Endothelial cell of hepatic sinusoid (primary cell): ENCODE data around the gene COL4A1.

Source experiments
- in situ Hi-C: cut with HindIII; loops from 2 replicates; pipeline ENCODE4 v1.10.0; 2017; ENCODE audit warnings: low sequenced_read_pairs

The COL4A1 gene

GRCh38 chr13:110177790-110178189 is 129.2 kb downstream of the COL4A1 start:
- in situ Hi-C loops: no loop called here

- in situ Hi-C loops: no loop called here
These were observed 130.5 kb downstream of the COL4A1 start for GRCh38 chr13:110176431-110176830.

GRCh38 chr13:110173247-110173818 is 133.6 kb downstream of the COL4A1 start:
- in situ Hi-C loops: no loop called here

GRCh38 chr13:110170882-110171281 is 136.1 kb downstream of the COL4A1 start:
- in situ Hi-C loops: no loop called here

GRCh38 chr13:110170020-110170790 is 136.8 kb downstream of the COL4A1 start:
- in situ Hi-C loops: no loop called here

GRCh38 chr13:110168999-110169933 is 137.7 kb downstream of the COL4A1 start:
- in situ Hi-C loops: loop anchor here (5.0 kb wide), 1 partner anchor 38 kb away; no protein-coding TSS in a partner anchor

GRCh38 chr13:110166598-110166997 is 140.4 kb downstream of the COL4A1 start:
- in situ Hi-C loops: loop anchor here (5.0 kb wide), 1 partner anchor 41 kb away; no protein-coding TSS in a partner anchor

GRCh38 chr13:110164706-110165105 is 142.3 kb downstream of the COL4A1 start:
- in situ Hi-C loops: loop anchor here (5.0 kb wide), 1 partner anchor 43 kb away; no protein-coding TSS in a partner anchor

GRCh38 chr13:110162866-110163658 is 143.9 kb downstream of the COL4A1 start:
- in situ Hi-C loops: no loop called here

- in situ Hi-C loops: no loop called here
These were observed 144.9 kb downstream of the COL4A1 start for GRCh38 chr13:110162053-110162452.

- in situ Hi-C loops: no loop called here
These were observed 145.7 kb downstream of the COL4A1 start for GRCh38 chr13:110161112-110161882.

GRCh38 chr13:110158226-110158625 is 148.7 kb downstream of the COL4A1 start:
- in situ Hi-C loops: loop anchor here (10.0 kb wide), 1 partner anchor 387 kb away; no protein-coding TSS in a partner anchor

GRCh38 chr13:110157718-110158117 is 149.2 kb downstream of the COL4A1 start:
- in situ Hi-C loops: loop anchor here (10.0 kb wide), 1 partner anchor 387 kb away; no protein-coding TSS in a partner anchor

- in situ Hi-C loops: loop anchor here (10.0 kb wide), 1 partner anchor 388 kb away; no protein-coding TSS in a partner anchor
These were observed 150.5 kb downstream of the COL4A1 start for GRCh38 chr13:110156301-110157049.

- in situ Hi-C loops: loop anchor here (10.0 kb wide), 1 partner anchor 390 kb away; no protein-coding TSS in a partner anchor
These were observed 151.9 kb downstream of the COL4A1 start for GRCh38 chr13:110155072-110155471.

- in situ Hi-C loops: loop anchor here (10.0 kb wide), 1 partner anchor 390 kb away; no protein-coding TSS in a partner anchor
These were observed 152.5 kb downstream of the COL4A1 start for GRCh38 chr13:110154410-110154933.

- in situ Hi-C loops: loop anchor here (10.0 kb wide), 1 partner anchor 392 kb away; no protein-coding TSS in a partner anchor
These were observed 154.6 kb downstream of the COL4A1 start for GRCh38 chr13:110152351-110152750.

GRCh38 chr13:110151462-110151861 is 155.5 kb downstream of the COL4A1 start:
- in situ Hi-C loops: loop anchor here (10.0 kb wide), 1 partner anchor 393 kb away; no protein-coding TSS in a partner anchor
